Inflammatory macrophage treated with lipopolysaccharide for 4 hours (primary cell): Measurements from ENCODE around the gene RBKS.
"Not testable (repeated sequence)": the region's sequence is repeated elsewhere in the genome, so short reads cannot be mapped to it uniquely, and the experiment has no call there.

ENCODE experiments used
- DNase-seq: peaks from one replicate; pipeline ENCODE4 v3.0.0-alpha.2; 2020

Gene RBKS

DNA sequence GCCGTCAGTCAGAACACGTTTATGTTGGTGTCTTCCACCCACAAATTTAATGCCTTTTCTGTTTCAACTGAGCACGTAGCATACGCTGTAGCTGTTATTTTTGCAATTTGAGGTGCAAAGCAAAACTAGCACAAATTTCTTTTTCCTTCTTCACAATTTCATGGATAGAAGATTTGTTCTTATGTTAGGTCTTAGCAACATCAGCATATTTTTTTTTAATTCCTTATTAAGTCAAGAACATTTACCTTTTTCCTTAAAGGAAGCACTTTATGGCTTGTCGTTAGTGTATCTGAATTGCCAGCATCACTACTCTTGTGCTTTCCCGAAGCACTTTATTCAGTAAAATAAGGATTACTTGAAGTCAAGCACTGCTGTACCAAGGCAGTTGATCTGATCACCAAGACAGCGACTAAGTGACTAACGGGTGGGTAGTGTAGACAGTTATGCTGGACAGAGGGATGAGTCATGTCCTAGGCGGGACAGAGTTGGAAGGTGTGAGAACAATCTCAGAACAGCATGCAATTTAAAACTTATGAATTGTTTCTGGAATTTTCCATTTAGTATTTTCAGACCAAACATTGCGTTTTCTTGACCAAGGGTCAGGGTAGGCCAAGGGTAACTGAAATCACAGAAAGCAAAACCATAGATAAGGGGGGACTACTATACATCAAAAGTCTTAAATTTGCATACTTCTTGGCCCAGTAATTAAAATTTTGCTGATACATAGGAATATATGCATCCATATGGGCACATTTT is 13.6 kb upstream of the RBKS start:
- peak; percentile 36 for DNase-seq

DNA sequence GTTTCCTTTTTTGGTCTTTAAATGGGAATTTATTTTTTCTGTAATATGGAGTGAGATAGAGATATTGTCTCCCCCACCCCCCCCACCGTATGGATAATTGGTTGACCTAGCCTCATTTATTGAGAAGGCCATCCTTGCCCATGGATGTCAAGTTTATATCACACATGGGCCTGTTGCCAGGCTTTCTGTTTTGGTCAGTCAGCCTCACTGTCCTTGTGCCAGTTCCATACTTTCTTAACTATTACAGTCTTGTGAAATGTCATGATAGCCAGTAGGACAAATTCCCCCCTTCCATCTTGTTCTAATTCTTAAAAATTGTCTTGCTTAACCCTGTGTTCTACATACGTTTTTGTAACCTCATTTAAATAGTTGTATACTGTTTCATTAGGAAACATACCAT is 12.8 kb upstream of the RBKS start:
- DNase-seq = peak; percentile 6

DNA sequence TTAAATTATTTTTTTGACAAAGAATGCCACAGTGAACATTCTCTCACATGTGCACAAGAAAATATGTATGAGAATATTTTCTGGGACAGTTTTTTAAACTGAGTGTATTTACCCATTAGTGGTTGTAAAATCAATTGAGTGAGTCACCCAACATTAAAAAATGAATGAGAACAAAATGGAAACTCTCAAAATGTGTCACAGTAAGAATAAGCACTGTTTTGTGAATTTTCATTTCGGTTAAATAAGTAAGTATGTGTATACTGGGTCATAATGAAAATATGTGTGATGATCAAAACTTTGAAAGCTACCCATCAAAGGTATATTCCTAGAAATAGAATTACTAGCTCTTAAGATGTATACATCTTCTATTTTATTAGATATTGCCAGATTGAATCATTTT is 11.9 kb upstream of the RBKS start:
- peak; percentile 5 for DNase-seq

DNA sequence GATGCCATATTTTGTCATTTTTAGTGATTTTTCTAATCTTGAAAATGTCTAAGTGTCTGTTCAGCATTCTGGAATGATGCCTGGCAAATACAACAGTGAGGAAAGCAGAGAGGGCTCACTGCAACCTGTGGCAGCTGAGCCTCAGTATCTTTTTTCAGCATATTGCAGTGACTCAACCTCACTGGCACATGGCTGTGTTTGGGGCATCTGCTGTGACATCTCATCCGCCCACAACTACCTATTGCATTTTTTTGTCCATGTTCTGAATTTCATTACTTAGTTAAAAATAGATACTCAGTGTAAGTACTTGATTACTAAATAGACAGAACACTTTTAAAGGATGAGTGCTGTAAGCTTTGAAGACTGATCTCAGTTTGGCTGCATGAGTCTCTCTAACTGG is 11.0 kb upstream of the RBKS start:
- peak; percentile 86 for DNase-seq

DNA sequence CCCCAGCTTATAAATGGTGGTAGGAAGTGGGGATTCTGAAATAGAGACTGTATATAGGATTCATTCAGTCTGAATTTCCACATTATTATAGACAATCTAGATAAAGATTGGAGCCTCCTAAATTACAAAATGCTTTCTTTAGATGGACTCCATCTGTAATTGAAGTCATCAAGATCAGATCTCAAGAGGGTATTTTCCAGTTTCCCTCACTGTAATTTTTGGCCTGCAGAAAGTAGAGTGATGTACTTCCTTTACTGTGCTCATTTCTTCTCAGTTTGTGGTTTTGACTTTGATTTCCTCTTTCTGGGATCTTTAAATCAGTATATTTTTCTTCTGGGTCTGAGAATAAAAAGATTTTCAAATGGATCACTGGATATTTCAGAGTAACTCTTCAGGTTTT is 7.5 kb upstream of the RBKS start:
- DNase-seq = peak; percentile 85

DNA sequence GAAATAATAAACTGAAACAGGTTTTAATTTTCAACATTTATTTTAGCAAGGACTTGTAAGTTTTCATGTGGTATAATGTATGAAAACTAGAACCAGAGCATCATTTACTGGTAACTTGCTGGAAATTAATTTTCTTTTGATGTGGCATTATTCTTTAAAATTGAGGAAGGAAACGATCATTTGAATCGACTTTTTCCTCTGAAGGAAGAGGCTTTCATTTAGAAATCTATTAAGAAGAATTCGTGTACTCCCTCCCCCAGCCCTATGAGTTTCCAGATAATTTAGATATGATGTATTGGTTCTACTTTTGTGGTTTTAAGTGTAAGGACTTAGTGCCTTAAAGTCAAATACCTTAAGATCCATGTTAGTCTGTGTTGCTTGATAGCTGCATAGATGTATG is 2.8 kb upstream of the RBKS start:
- DNase-seq = peak; percentile 13

DNA sequence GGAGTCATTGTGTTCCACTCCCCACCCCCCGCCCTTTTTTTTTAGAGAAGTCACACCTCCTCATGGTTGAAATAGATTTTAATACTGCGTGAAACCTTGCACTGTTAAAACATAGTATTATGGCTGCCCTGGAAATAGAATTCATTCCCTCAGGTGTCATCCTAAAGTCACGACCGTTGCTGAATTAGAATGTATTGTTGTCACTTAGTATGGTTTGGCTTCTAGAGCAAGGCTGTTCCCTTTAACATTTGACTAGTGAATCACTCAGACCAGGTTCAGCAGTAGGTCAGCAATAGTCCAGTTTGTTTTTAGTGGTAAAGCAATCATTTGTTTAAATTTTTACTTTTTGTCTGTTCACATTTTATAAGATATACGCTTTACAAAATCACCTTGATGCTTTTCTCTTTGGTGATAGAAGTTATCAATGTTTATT is 1.5 kb upstream of the RBKS start:
- no peak for DNase-seq

DNA sequence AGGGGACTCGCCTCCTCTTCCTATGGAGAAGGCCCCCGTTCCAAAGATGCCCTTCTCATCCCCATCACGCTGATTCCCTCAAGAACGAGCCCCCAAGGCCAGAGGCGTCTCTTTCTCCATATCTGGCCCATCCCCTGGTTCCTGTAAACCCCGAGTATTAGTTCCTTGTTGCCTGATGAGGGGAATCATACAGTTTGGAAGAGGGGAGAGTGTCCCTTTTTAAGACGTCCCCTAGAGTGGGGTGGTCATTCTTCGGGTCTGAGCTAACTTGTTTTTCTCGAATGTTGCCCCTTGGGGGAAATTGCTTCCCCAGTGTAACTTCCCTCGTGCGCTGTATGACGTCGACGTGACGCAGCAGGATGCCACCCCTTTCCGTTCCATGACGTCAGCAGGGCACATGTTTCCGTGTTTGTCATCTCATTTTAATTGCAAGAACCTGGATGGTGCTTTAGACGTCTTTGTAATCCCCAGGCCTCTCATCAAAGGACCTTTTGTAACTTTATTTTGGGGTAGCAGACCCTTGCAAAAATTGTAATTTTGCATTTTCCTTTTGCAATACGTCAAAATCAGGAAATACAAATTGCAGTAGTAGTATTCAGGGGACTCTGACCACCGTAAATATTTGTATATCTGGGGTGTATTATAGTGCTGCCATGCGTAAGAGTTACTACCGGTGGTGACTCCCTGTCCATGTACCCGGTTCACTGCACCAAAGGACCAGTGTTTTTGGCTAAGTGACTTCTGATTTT is 911 bp upstream of the RBKS start:
- DNase-seq = peak; percentile 88

DNA sequence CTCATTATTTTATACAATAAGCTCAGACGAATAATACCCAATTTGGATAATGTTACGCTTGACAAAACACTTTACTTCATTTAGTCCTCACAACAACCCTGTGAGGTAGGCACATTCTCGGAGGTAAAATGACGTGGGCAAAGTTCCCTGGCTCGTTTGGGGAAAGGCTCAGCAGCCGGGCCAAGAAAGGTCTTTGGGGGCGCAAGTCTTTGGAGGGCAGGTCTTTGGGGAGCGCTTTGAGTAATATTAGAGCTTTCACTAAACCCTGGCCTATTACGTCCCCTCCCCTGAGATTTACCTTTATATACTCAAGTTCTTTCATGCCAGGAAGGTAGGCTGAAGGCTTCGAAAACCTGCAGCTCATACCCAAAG is 427 bp downstream of the RBKS start:
- DNase-seq = no peak

DNA sequence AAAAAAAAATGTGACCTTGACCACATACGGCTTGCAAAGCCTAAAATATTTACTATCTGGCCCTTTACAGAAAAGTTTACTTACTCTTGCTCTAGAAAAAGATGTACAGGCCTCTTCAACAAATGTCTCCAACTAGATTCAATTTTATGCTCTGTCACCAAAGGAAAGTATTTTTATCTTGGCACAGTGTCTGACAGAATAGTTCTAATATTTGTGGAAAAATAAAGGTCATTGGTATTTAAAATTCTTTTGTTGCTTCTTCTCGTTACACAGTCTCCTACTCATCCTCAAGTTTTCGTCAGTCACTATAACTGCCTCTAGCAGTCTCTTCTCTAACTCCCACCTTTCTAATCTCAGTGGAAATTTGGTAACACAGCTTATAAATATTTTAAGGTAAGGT is 1.4 kb downstream of the RBKS start:
- DNase-seq = no peak

DNA sequence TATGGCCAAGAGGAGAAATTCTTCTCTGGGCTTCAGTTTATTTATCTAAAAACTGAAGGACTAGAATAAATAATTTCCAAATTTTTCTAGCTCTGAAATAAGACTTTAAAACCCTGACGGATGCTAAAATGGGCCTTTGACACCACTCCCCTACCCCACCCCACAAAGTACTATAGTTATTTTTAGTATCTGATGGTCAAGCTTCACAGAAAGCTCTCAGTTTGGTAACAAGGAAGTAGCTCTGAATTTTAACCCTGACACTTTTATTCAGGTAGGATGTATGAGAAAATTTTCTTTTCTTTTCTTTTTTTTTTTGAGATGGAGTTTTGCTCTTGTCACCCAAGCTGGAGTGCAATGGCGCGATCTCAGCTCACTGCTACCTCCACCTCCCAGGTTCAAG is 2.4 kb downstream of the RBKS start:
- no peak for DNase-seq

DNA sequence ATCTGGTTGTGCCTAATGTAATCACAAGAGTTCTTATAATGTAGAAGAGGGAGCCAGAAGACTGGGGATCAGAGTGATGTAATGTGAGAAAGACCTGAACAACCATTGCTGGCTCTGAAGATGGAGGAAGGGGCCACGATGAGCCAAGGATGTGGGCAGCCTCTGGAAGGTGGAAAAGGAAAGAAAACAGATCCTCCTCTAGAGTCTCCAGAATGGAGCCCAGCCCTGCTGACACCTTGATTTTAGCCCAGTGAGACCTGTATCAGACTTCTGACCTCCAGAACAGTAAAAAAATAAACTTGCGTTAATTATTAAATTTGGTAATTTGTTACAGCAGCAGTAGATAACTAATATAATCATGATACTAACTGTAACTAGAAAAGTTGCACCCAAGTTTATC is 3.1 kb downstream of the RBKS start:
- no peak for DNase-seq

DNA sequence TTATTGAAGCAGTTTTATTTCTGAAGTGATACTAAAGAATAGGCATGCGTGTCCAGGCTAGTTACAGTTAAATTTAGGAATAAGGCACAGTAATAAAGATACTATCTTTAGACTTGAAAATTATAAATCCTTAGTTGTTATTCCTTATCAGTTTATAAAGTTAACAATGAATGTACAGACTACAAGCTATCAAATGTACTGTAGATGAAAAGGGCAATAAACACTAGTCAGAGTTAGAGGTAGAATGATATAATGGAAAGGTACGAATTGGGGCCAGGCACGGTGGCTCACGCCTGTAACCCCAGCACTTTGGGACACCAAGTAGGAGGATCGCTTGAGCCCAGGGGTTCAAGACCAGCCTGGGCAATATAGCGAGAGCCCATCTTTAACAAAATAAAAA is 3.9 kb downstream of the RBKS start:
- DNase-seq = no peak

DNA sequence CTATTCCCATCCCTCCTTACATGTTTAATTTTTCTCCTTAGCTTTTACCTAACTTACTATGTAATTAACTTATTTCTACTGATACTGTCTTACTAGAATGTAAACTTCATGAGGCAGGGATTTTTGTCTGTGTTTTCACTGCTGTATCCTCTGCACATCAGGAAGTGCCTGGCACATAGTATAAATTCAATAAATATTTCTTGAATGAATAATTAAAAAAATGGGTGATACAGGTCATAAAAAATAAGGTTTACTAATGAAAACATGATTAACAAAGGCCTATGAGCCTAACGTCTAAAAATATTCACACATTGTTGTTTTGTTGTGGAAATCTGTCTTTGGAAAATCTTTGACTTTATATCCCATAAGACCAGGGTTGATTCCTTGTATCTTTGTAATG is 4.5 kb downstream of the RBKS start:
- DNase-seq = no peak

DNA sequence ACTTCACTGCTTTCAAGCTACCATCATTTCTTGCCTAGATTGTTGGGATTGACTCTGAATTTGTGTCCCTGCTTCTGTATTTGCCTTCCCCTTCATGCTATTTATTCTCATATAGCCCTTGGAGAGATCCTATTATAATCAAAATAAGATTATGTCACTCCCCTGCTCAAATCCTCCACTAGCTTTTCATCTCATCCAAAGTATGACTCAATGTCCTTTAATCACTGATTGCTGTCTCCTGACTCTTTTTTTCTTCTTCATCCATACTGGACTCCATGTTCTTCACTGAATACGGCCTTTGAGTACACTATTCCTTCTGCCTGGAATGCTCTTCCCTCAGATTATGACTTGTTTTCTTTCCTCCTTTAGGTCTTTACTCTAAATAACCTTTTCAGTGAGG is 5.0 kb downstream of the RBKS start:
- no peak for DNase-seq

DNA sequence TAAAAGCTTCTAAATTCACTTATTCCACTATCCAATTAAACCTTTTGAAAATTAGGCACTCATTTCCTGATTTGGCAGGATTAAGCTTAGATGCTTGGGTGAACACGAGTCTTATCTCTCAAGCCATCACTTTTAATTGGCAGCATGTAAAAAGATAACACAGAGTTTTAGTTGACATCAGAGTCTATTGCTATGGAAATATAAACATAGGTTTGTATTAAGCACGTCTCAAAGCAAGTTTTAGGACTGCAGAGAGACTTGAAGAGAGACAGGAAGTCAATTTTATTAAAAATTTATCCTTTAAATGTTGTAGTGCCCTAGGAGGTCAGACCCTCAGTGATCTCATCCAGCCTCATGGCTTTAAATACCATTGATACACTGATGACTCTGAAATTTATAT is 5.6 kb downstream of the RBKS start:
- no peak for DNase-seq

DNA sequence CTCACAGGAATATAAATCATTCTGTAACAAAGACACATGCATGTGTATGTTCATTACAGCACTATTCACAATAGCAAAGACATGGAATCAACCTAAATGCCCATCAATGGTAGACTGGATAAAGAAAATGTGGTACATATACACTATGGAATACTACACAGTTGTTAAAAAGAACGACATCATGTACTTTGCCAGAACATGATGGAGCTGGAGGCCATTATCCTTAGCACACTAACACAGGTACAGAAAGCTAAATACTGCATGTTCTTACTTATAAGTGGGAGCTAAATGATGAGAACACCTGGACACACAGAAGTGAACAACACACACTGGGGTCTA is 7.6 kb downstream of the RBKS start:
- not testable (repeated sequence) for DNase-seq

DNA sequence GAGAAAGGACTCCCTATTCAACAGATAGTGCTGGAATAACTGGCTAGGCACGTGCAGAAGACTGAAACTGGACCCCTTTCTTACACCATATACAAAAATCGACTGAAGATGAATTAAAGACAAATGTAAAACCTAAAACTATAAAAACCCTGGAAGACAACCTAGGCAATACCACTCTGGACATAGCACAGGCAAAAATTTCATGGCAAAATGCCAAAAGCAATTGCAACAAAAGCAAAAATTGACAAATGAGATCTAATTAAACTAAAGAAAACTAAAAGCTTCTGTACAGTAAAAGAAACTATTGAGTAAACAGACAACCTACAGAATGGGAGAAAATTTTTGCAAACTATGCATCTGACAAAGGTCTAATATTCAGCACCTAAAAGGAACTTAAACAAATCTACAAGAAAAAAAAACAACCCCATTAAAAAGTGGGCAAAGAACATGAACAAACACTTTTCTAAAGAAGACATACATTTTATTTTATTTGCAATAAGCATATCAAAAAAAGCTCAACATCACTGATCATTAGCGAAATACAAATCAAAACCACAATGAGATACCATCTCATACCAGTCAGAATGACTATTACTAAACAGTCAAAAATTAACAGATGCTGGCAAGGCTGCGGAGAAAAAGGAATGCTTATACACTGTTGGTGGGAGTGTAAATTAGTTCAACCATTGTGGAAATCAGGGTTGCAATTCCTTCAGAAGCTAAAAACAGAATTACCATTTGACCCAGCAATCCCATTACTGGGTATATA is 8.2 kb downstream of the RBKS start:
- not testable (repeated sequence) for DNase-seq

DNA sequence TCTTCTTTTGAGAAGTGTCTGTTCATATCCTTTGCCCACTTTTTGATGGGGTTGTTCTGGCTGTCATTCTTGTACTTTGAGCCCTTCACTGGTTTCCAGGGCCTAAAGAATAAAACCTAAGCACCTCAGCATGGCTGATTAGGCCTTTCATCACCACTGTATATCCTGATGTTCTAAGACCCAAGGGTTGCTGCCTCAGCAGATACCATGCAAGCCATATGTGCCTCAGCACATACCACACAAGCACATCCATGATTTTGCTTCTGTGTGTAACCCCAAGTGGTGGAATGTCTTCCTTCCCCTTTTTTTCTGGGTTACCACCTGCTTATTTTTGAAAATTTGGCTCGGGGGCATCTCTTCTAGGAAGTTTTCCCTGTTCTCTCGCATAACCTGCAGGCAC is 11.4 kb downstream of the RBKS start:
- DNase-seq = no peak

DNA sequence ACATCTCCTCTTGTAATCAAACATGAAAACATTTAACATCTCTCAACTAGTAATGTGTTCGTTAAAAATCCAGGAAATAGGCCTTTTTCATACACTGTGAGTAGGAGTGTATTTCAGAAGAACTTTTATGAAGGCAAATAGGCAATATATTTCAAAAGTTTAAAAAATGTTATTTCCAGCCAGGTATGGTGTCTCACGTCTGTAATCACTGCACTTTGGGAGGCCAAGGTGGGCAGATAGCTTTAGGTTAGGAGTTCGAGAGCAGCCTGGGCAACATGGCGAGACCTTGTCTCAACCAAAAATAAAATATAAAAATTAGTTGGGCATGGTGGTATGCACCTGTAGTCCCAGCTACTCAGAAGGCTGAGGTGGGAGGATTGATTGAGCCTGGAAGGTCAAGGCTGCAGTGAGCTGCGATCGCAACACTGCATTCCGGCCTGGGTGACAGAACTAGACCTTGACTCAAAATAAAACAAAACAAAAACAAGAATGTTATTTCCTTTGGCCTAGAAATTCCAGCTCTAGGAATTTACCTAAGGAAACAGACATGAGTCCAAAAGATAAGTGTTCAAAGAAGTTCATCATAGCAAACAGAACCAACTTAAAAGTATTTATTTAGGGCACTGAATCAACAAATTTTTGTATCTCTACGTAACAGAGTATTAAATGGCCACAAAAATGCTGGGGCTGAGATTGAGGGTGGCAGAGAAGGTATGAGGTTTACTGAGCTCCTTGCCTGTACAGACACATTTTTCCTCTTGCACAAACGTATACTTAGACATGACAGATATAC is 14.9 kb downstream of the RBKS start:
- DNase-seq = no peak

DNA sequence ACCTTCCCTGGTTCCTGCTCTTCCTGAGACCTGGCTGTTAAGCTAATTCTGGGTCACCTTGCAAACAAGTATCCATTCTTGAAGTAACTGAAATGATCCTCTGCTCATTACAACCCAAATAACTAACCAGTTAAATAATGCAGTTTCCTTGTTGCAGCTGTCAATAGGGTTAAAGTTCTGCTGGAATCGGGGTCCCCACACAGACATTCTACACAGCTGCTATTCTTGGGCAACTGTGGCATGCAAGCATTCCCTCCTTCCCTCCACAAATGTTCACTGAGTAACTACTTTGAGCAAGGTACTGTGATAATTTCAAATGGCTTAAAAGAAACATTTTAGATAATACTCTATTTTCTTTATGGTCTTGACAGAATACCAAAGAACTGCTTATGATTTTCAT is 17.1 kb downstream of the RBKS start:
- no peak for DNase-seq

DNA sequence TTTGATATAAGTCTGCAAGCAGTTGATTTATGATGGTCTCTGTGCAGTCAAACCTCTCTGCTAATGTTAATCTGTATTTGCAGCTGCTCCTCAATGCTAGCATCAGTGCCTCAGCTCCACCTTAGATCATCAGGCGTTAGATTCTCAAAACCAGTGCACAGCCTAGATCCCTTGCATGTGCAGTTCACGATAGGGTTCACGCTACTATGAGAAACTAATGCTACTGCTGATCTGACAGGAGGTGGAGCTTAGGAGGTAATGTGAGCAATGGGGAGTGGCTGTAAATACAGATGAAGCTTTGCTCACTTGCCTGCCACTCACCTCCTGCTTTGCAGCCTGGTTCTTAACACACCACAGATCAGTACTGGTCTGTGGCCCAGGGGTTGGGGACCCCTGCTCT is 18.4 kb downstream of the RBKS start:
- DNase-seq = no peak

DNA sequence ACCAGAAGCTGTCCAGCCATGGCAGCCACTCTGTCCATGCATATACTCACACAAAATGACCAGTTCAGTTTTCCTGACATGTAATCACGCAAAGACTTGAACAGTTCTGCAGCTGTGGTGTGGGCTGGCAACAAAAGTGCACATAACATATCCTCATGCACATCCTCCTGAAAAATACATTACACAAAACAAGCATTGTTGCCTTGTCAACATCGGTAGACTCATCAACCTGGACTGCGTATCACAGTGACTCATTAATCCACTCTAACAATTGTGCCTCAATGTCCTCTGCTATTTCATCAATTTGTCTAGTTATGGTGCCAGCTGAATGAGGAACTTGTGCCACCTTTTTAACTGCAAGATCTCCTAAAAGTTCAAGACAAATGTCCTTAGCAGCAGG is 19.5 kb downstream of the RBKS start:
- DNase-seq = no peak
